NB4 (cell line): ENCODE data around the gene CHRNG.

Source experiments
- CTCF ChIP-seq: IDR thresholded peaks from one replicate; pipeline ENCODE4 v1.5.1; 2012; ENCODE audit warnings: low read depth, low read length
- POLR2A ChIP-seq: IDR thresholded peaks from 2 replicates; pipeline ENCODE4 v1.6.1; 2011; ENCODE audit warnings: mild to moderate bottlenecking; ENCODE audit not compliant: insufficient read length; ENCODE audit errors: extremely low read depth
- TF ChIP-seq, protein P1 (sequence below): IDR thresholded peaks from 2 replicates; pipeline ENCODE4 v1.6.1; 2011; ENCODE audit warnings: low read depth, low read length

DNA sequence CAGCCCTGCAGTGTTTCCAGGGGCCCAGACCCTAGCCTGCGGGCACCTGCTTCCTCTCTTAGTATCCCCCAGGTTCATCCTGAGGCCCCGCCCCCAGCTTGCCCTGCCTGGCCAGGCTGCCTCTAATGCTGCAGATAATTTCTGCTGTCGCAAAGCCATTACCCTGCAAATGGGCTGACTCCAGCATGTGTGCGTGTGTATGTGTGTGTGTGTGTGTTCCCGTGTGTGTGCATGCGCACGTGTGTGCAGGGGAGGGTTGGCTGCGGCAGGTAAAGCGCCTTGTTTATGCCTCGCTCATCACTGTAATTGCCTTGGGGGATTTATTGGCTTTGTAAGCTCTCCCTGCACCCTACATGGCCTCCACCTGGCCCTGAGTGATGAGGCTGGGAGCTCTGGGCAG, 26.9 kb upstream of the CHRNG start:
- TF ChIP-seq CTCF = no peak
- no peak for TF ChIP-seq POLR2A
- TF ChIP-seq, protein P1, sequence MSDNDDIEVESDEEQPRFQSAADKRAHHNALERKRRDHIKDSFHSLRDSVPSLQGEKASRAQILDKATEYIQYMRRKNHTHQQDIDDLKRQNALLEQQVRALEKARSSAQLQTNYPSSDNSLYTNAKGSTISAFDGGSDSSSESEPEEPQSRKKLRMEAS = no peak
